ENCODE data around the gene NOP53. TPM values are rescaled to one million over a fixed set of nuclear protein-coding genes. Genes with fewer than 3 reads are reported as not detected.

NOP53 gene
- total and polyA plus RNA-seq, 2 of the 4 experiments (the other 2 are of a cell fraction): 59.5 to 83.2 TPM

DNA sequence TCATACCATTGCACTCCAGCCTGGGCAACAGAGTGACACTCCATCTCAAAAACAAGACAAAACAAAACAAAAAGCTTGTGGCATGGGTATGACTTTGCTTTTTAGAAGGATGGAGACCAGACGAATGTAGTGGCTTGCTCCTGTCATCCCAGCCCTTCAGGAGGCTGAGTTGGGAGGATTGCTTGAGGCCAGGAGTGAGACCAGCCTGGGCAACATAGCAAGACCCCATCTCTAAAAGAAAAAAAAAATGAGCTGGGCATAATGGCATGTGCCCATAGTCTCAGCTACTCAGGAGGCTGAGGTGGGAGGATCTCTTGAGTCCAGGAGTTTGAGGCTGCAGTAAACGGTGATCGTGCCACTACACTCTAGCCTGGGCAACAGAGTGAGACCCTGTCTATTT is 16.8 kb downstream of the NOP53 start:
- H3K4me1 ChIP-seq (ENCODE audit: control insufficient read depth, insufficient read depth, low read length): no peaks in the 10 kb centered on the region
- no peak overlapping the region for H4K5ac ChIP-seq (ENCODE audit: low read depth, low read length)
- H3K4me3 ChIP-seq (ENCODE audit: insufficient read depth, low read depth, low read length): no peak overlapping the region
- H2AK9ac ChIP-seq (replicated peaks; ENCODE audit: low read depth, low read length, poor library complexity): no peak overlapping the region
- H3K27ac ChIP-seq (ENCODE audit: insufficient read depth, low read length): no peak overlapping the region
- no peak for TF ChIP-seq NFE2L2 (IDR thresholded peaks at IDR 0.05; ENCODE audit: low read depth, low read length)
- TF ChIP-seq CEBPB (IDR thresholded peaks at IDR 0.05; ENCODE audit: low read depth, low read length): no peak
- no peak for TF ChIP-seq USF2 (IDR thresholded peaks at IDR 0.05; ENCODE audit: low read depth, low read length)
- TF ChIP-seq RCOR1 (IDR thresholded peaks at IDR 0.05; ENCODE audit: insufficient replicate concordance, low read length): no peak
- no peak for TF ChIP-seq RAD21 (IDR thresholded peaks at IDR 0.05; ENCODE audit: low read length)
- no peak for TF ChIP-seq MAZ (IDR thresholded peaks at IDR 0.05; ENCODE audit: borderline replicate concordance, low read depth, low read length)
- TF ChIP-seq MAFK (IDR thresholded peaks at IDR 0.05; ENCODE audit: low read depth, low read length): no peak
- dilution Hi-C loops (cut with HindIII; ENCODE audit: low sequenced_read_pairs, unreplicated experiment) (no loop called here), intact Hi-C loops (cut with micrococcal nuclease) (no loop called here), in situ Hi-C loops (cut with MboI; ENCODE audit: low sequenced_read_pairs) (no loop called here)
- H2AFZ ChIP-seq (replicated peaks; ENCODE audit: low read length, poor library complexity): no peak overlapping the region
- H3K9me3 ChIP-seq (ENCODE audit: control insufficient read depth, insufficient read depth, low read length): no peaks in the 10 kb centered on the region
- no TSS peak for BruUV-seq (replicated peaks)
- H3K79me1 ChIP-seq (ENCODE audit: low read depth in 1 of 2, low read length in 2 of 2): no peaks in the 10 kb centered on the region; a peak in 1 of 4 replicates
- H3K27me3 ChIP-seq (ENCODE audit: control insufficient read depth, insufficient read depth, low read length): no peaks in the 10 kb centered on the region; the same call in 1 of the 2 replicates
- CTCF ChIA-PET: no interaction called here
- H2BK15ac ChIP-seq (ENCODE audit: low read depth, low read length): no peak overlapping the region
- H3K4ac ChIP-seq (ENCODE audit: low read depth, low read length): no peak overlapping the region
- no peak overlapping the region for H3K23ac ChIP-seq (ENCODE audit: low read depth, low read length)
- H3K14ac ChIP-seq (replicated peaks; ENCODE audit: low read depth, low read length): no peak overlapping the region
- no peak overlapping the region for H3K56ac ChIP-seq (ENCODE audit: extremely low read depth, insufficient read depth, low read length)
- no peak for DNase-seq
- no peaks in the 10 kb centered on the region for H4K20me1 ChIP-seq (ENCODE audit: insufficient read depth, low read length)
- POLR2A ChIA-PET (ENCODE audit: unreplicated experiment): no interaction called here
- H2BK20ac ChIP-seq (ENCODE audit: low read depth, low read length): no peak overlapping the region
- no peak for ATAC-seq (ENCODE audit: low read depth)
- no peak overlapping the region for H2BK120ac ChIP-seq (ENCODE audit: low read depth, low read length)
- no peak overlapping the region for H4K91ac ChIP-seq (ENCODE audit: insufficient read depth, low read depth, low read length)
- no peaks in the 10 kb centered on the region for H3K9me1 ChIP-seq (ENCODE audit: insufficient read depth, low read length)
- H2AK5ac ChIP-seq (ENCODE audit: low read depth, low read length): no peak overlapping the region
- H2BK5ac ChIP-seq (ENCODE audit: low read depth, low read length, poor library complexity, severe bottlenecking): no peak overlapping the region
- peaks cover 23% of the 10 kb centered on the region for H3K36me3 ChIP-seq (ENCODE audit: control insufficient read depth, insufficient read depth, low read length)
- WGBS, 2 experiments (ENCODE audit: extremely low coverage in 2 of 2, insufficient read length in 1 of 2): no CpG with 5 or more reads among the region's 3 CpGs
- H4K8ac ChIP-seq (ENCODE audit: low read depth in 2 of 2, low read length in 2 of 2): no peak overlapping the region
- H3K9ac ChIP-seq (ENCODE audit: low read depth, low read length): no peak overlapping the region
- no peak overlapping the region for H3K18ac ChIP-seq (ENCODE audit: low read depth, low read length)
- no peak overlapping the region for H3K4me2 ChIP-seq (ENCODE audit: low read depth, low read length)

Measured in IMR-90 (cell line).